GM18502 (cell line): ENCODE measurements around the gene ZNF862.

Experiments used
- ATAC-seq: cut with Tn5 transposase; IDR thresholded peaks from one replicate; pipeline ENCODE4 v1.9.1; 2021; ENCODE audit warnings: mild to moderate bottlenecking; ENCODE audit not compliant: unreplicated experiment, poor library complexity

ZNF862 gene

GRCh38 chr7:149838224-149838991 is at the start of gene ZNF862:
Gene ZNF862 (plus strand): TSS chr7:149838375. CDS start chr7:149838612, 237 bp downstream.
- peak; percentile 98 for ATAC-seq

DNA sequence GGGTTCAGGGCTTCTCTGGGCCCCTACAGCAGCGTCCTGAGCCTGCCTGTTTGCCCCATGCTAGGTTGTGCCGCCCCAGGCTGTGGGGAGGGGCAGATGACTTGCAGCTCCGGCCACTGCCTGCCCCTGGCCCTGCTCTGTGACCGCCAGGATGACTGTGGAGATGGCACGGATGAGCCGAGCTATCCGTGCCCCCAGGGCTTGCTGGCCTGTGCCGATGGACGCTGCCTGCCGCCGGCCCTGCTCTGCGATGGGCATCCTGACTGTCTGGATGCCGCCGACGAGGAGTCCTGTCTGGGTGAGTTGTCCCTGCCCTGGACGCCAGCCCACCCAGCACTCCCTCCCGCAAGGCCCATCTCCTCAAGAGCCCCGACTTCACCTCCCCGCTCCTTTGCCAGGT is 49.1 kb upstream of the ZNF862 start:
- ATAC-seq = no peak

DNA sequence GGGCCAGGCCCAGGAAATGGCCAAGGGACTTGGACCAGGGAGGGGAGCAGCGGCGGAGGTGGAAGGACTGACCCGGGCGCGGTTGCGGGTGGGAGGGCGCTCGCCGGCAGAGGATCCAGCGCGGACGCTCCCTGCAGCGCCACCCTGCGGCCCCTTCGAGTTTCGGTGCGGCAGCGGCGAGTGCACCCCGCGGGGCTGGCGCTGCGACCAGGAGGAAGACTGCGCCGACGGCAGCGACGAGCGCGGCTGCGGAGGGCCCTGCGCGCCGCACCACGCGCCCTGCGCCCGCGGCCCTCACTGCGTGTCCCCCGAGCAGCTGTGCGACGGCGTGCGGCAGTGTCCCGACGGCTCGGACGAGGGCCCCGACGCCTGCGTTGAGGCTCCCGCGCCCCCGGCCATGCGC is 48.0 kb upstream of the ZNF862 start:
- no peak for ATAC-seq

DNA sequence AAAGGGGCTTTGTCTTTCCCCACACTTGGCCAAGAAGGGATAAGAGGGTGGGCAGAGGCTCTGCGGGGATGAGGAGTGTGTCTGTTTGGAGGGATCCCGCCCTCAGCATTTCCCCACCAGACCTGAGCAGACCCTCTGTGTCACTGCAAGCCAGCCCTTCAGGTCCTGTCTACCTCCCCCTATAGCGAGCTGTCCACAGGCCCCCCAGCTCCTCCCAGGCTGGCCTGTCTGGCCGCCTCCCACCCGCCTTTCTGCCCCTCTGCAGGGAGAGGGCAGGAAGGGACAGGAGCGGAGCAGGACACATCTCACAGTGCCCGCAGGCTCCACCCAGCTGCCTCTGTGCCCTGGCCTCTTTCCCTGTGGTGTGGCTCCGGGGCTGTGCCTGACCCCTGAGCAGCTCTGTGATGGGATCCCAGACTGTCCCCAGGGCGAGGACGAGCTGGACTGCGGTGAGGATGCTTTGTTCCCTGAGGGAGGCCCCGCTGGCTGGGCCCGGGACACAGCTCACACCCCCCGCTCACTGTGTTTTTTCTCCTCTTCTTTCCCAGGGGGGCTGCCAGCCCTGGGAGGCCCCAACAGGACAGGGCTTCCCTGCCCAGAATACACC is 47.3 kb upstream of the ZNF862 start:
- no peak for ATAC-seq

- no peak for ATAC-seq
These were observed 46.6 kb upstream of the ZNF862 start for GRCh38 chr7:149791411-149792219.

DNA sequence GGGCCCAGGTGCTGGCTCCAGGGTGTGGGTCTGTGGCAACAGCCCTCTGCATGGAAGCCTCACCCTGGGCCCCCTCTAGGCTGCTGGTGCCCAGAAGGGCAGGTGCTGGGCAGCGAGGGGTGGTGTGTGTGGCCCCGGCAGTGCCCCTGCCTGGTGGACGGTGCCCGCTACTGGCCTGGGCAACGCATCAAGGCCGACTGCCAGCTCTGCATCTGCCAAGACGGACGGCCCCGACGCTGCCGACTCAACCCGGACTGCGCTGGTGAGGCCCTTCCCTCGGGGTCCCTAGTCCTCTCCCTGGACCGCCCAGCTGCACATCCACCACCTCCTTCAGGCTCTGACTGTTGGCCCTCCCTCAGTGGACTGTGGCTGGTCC is 46.0 kb upstream of the ZNF862 start:
- no peak for ATAC-seq

DNA sequence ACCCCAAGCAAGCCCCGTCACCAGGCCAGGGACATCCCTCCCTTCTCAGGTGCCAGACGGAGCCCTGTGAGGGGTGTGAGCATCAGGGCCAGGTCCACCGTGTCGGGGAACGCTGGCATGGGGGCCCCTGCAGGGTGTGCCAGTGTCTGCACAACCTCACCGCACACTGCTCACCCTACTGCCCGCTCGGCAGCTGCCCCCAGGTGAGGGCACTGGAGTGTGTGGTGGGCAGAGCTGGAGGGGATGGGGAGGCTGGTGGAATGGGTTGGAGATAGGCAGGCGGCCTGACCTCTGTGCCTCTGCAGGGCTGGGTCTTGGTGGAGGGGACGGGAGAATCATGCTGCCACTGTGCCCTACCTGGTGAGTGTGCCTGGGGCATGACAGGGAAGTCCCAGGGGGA is 44.9 kb upstream of the ZNF862 start:
- ATAC-seq = no peak

GRCh38 chr7:149794661-149795060 is 43.5 kb upstream of the ZNF862 start:
- ATAC-seq = no peak

DNA sequence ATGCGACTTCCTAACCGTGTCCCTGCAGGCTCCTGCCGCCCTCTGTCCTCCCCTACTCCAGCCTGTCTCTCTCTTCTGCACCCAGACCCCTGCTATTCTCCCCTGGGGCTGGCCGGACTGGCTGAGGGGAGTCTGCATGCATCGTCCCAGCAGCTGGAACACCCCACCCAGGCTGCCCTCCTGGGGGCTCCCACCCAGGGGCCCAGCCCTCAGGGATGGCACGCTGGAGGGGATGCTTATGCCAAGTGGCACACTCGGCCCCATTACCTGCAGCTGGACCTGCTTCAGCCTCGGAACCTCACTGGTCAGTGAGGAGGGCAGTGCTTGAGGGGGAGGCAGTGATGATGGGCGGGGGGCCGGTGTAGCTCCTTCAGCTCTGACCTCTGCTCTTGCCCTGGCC is 43.0 kb upstream of the ZNF862 start:
- ATAC-seq = no peak

DNA sequence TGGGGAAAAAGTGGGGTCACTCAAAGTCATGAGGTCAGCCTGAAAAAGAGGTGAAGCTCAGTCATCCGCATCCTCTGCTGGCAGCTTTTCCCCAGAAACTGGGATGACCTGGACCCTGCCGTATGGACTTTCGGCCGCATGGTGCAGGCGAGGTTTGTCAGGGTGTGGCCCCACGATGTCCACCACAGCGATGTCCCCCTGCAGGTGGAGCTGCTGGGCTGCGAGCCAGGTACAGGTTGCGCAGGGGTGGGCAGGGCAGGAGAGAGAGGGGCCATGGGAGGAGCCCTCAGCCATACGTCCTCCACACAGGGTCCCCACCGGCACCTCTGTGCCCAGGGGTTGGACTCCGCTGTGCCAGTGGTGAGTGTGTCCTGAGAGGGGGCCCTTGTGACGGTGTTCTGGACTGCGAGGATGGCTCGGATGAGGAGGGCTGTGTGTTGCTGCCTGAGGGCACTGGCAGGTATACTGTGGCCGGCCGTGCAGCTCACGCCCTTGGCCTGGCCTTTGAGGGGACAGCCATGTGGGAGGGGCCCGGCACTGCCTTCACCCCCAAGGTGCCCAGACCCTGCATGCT is 41.8 kb upstream of the ZNF862 start:
- ATAC-seq = no peak

DNA sequence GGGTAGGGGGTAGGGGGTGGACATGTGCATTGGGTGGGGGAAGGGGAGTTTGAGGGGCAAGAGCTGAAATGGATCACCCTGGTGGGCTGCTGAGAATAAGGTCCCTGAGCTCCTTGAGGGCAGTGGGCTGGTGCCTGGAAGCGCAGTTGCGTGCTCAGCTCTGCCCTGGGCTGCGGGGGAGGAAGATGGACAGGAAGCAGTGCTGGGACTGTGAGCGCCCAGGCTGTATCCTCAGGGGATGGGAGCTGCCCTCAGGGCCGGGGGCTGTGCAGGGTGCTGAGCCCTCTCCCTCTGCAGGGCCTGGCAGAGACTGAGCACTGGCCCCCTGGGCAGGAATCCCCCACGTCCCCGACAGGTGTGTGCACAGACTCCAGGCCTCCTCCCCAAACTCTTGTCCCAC is 40.4 kb upstream of the ZNF862 start:
- ATAC-seq = no peak

GRCh38 chr7:149799397-149800168 is 38.6 kb upstream of the ZNF862 start:
- ATAC-seq = no peak

GRCh38 chr7:149800169-149800555 is 38.0 kb upstream of the ZNF862 start:
- ATAC-seq = no peak

DNA sequence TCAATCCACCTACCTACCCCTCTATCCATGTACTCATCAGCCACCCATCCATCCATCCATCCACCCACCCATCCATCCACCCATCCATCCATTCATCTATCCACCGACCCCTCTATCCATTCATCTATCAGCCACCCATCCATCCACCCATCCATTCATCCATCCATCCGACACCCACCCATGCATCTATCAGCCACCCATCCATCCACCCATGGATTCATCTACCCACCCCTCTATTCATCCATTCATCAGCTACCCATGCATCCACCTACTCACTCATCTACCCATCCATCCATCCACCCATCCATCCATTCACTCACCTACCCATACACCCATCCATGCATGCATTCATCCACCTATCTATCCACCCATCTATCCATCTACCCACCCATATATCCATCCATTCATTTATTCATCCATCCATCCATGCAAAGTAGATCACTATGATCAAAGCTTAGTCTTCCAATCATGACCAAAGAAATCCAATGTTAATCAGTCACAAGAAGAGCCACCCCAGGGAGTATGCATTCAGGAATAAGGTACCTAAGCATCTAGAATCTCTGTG is 37.1 kb upstream of the ZNF862 start:
- ATAC-seq = no peak

- no peak for ATAC-seq
These were observed 36.4 kb upstream of the ZNF862 start for GRCh38 chr7:149801816-149802215.

DNA sequence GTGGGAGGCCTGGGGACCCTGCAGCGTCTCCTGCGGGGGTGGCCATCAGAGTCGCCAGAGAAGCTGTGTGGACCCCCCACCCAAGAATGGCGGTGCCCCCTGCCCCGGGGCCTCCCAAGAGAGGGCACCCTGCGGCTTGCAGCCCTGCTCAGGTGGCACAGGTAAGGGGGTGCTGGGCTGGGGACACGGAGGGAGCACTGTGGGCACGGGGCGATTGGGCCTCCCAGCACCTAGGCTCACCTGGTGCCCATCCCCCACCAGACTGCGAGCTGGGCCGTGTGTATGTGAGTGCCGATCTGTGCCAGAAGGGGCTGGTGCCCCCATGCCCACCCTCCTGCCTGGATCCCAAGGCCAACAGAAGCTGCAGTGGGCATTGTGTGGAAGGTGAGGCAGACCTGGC is 35.2 kb upstream of the ZNF862 start:
- ATAC-seq = no peak

GRCh38 chr7:149803551-149804074 is 34.6 kb upstream of the ZNF862 start:
- ATAC-seq = no peak

DNA sequence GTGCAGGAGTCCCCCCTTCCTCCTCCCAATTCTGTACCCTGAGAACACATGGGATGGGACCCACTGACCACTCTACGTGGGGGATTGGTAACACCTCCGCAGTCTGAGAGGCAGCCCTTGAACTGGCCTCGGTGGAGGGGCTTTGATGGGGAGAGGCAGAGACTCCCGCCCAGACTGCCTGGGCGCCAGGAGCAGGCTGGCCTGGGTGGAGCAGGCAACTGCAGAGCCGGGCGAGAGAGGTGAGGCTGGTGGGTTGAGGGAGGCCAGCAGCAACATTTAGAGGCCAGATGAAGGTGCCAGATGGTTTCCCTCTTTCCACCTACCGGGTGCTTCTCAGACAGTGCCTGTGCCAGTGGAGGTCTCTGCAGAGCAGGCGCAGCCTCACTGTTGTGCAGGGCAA is 34.1 kb upstream of the ZNF862 start:
- ATAC-seq = no peak

DNA sequence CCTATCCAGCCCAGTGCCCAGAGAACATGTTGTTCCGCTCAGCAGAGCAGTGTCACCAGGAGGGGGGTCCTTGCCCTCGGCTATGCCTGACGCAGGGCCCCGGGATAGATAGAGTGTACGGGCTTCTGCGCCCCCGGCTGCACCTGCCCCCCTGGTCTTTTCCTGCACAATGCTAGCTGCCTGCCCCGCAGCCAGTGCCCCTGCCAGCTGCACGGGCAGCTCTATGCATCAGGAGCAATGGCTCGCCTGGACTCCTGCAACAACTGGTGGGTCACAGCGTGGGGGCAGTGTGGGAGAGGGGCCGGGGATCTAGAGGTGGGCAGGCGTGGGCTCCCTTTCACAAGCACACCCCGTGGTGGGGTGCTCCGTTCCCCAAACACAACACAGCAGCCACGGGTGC is 31.4 kb upstream of the ZNF862 start:
- ATAC-seq = no peak

DNA sequence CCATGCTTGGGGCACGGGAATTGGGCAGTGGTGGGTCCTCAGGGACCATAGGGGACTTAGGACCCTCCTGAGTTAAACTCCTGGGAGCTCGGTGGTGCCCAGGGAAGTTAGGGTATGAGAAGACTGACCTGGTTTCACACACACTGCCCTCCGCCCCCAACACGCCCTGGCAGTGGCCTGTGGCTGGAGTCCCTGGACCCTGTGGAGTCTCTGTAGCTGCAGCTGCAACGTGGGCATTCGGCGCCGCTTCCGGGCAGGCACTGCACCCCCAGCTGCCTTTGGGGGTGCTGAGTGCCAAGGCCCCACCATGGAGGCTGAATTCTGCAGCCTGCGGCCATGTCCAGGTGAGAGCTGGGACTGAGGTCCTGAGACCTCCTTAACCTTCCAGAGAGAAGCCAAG is 29.9 kb upstream of the ZNF862 start:
- no peak for ATAC-seq
